GM13976 (cell line): ENCODE measurements around the gene P2RX5.

Experiments used
- DNase-seq: peaks from one replicate; pipeline ENCODE4 v3.0.0; 2012; ENCODE audit warnings: low spot score
- CTCF ChIP-seq: IDR thresholded peaks from 2 replicates; pipeline ENCODE4 v1.5.1; 2012; ENCODE audit warnings: borderline replicate concordance, mild to moderate bottlenecking; ENCODE audit not compliant: insufficient read depth; ENCODE audit errors: extremely low read depth, missing control alignments, control extremely low read depth
- in situ Hi-C: fragments of 300-500 bp; cut with MboI; formaldehyde crosslinking; loops from one replicate; pipeline ENCODE4 v1.12.0; 2022; ENCODE audit warnings: low sequenced_read_pairs, mixed read lengths, inconsistent platforms; ENCODE audit not compliant: unreplicated experiment

The P2RX5 gene

GRCh38 chr17:3667366-3668278, 28.3 kb downstream of the P2RX5 start:
- no peak for TF ChIP-seq CTCF
- in situ Hi-C loops: no loop called here
- DNase-seq: no peak

- no peak for DNase-seq
- in situ Hi-C loops: no loop called here
Measured at GRCh38 chr17:3666516-3666915, 29.4 kb downstream of the P2RX5 start.

GRCh38 chr17:3665834-3666233, 30.1 kb downstream of the P2RX5 start:
- in situ Hi-C loops: no loop called here
- no peak for TF ChIP-seq CTCF
- no peak for DNase-seq

More at GRCh38 chr17:3666516-3666915, 29.4 kb downstream of the P2RX5 start:
- no peak for TF ChIP-seq CTCF

- DNase-seq: no peak
- in situ Hi-C loops: no loop called here
- TF ChIP-seq CTCF: no peak
Measured at GRCh38 chr17:3663102-3664011, 32.6 kb downstream of the P2RX5 start.

GRCh38 chr17:3660311-3660891, 35.6 kb downstream of the P2RX5 start:
- no peak for DNase-seq
- in situ Hi-C loops: no loop called here
- no peak for TF ChIP-seq CTCF

GRCh38 chr17:3659541-3660111, 36.3 kb downstream of the P2RX5 start:
- DNase-seq: no peak
- TF ChIP-seq CTCF: no peak
- in situ Hi-C loops: no loop called here
